Prostate gland (tissue), 2 donors: Measurements from ENCODE around the gene FGB. TPM values are rescaled to one million over a fixed set of nuclear protein-coding genes. Genes with fewer than 3 reads are reported as not detected.

ENCODE experiments used
- DNase-seq: peaks from one replicate; pipeline ENCODE4 v3.0.0-alpha.2; 2019; ENCODE audit warnings: low spot score
- H3K27ac ChIP-seq, 2 donors: fragments of 200-600 bp; sonication (generic); 2 replicates each; pipeline ENCODE4 v1.5.1; 2017 to 2019
- H3K27me3 ChIP-seq: fragments of 200-600 bp; sonication (generic); replicated peaks from 2 replicates; pipeline ENCODE4 v1.5.1; 2019; ENCODE audit not compliant: insufficient read depth
- H3K36me3 ChIP-seq, 2 donors: fragments of 200-600 bp; sonication (generic); 1 replicate in 1 of 2; 2 replicates in 1 of 2; pipeline versions ENCODE4 v1.5.1 to v1.8.1; 2017 to 2019
- H3K4me1 ChIP-seq: fragments of 200-600 bp; sonication (generic); replicated peaks from 2 replicates; pipeline ENCODE4 v1.5.1; 2019
- H3K4me3 ChIP-seq, 2 donors: fragments of 200-600 bp; sonication (generic); 2 replicates each; pipeline ENCODE4 v1.5.1; 2017 to 2019
- H3K9me3 ChIP-seq: fragments of 200-600 bp; sonication (generic); 2 replicates; pipeline ENCODE4 v1.5.1; 2017
- CTCF ChIP-seq, 4 experiments: fragments of 200-600 bp in 2 of 4; fragments of 450-650 bp in 2 of 4; sonication (generic) in 2 of 4; IDR thresholded peaks; 1 replicate in 3 of 4; 2 replicates in 1 of 4; pipeline ENCODE4 v1.5.1; 2016 to 2019; ENCODE audit warnings: antibody characterized with exemption in 4 of 4, mild to moderate bottlenecking in 2 of 4, moderate library complexity in 2 of 4
- POLR2A ChIP-seq: fragments of 450-650 bp; IDR thresholded peaks from one replicate; pipeline ENCODE4 v1.6.1; 2016; ENCODE audit warnings: antibody characterized with exemption, mild to moderate bottlenecking
- POLR2AphosphoS5 ChIP-seq: sonication (generic); formaldehyde crosslinking; IDR thresholded peaks from one replicate; pipeline ENCODE4 v1.6.1; 2017; ENCODE audit warnings: antibody characterized with exemption
- WGBS: methylation state at CpG from one replicate; pipeline ENCODE4 v1.1.5; 2018; 5-methylcytosine and 5-hydroxymethylcytosine counted together
- intact Hi-C: fragments of 100-400 bp; cut with DNase I; formaldehyde crosslinking; loops from one replicate; pipeline ENCODE4 v1.14.2; 2022
- total RNA-seq, 2 donors: library from RNA; depleted of rRNA; stranded (reverse); fragments of >200 nt; gene quantifications; one replicate each; pipeline ENCODE4 v1.1.0, GENCODE V29; 2016

Gene FGB
- total RNA-seq, 2 donors from 2014 or later = not detected

- WGBS = 87% methylated on average over 4 of the region's 4 CpGs
- intact Hi-C loops = no loop called here
- Histone ChIP-seq H3K36me3 (peaks cover 5 to 15% of the 10 kb centered on the region in 2 donors), H3K4me3 (no peak overlapping the region), H3K27ac (no peak overlapping the region), H3K4me1 (no peaks in the 10 kb centered on the region), H3K9me3 (no peaks in the 10 kb centered on the region), H3K27me3 (no peaks in the 10 kb centered on the region)
- no peak for TF ChIP-seq POLR2A
- no peak for TF ChIP-seq POLR2AphosphoS5
- TF ChIP-seq CTCF (IDR thresholded peaks at IDR 0.05) = no peak
- DNase-seq = no peak
These were observed 20.4 kb upstream of the FGB start for GRCh38 chr4:154542271-154542879.

GRCh38 chr4:154545689-154546088 is 17.1 kb upstream of the FGB start:
- TF ChIP-seq POLR2A = no peak
- no peak for TF ChIP-seq CTCF (IDR thresholded peaks at IDR 0.05)
- no peak for TF ChIP-seq POLR2AphosphoS5
- 88% methylated on average over 4 of the region's 4 CpGs for WGBS
- Histone ChIP-seq H3K36me3 (peaks cover 5 to 15% of the 10 kb centered on the region in 2 donors), H3K27ac (no peak overlapping the region), H3K9me3 (no peaks in the 10 kb centered on the region), H3K4me1 (peaks cover 3% of the 10 kb centered on the region), H3K4me3 (no peak overlapping the region), H3K27me3 (no peaks in the 10 kb centered on the region)
- no peak for DNase-seq
- intact Hi-C loops = no loop called here

GRCh38 chr4:154549894-154550790 is 12.7 kb upstream of the FGB start, which contains the start of gene PLRG1:
Gene PLRG1 (minus strand): TSS chr4:154550400. CDS start chr4:154550308, 92 bp downstream.
- under 1% methylated on average over 51 of the region's 51 CpGs for WGBS
- Histone ChIP-seq H3K36me3 (peaks cover 0 to 5% of the 10 kb centered on the region in 2 donors), H3K9me3 (no peaks in the 10 kb centered on the region), H3K4me3 (peak within 1 kb of the TSS; percentile 47 to 59), H3K27me3 (no peaks in the 10 kb centered on the region), H3K27ac (peak within 1 kb of the TSS; percentile 55 to 63), H3K4me1 (peaks cover 3% of the 10 kb centered on the region)
- TF ChIP-seq CTCF (IDR thresholded peaks at IDR 0.05) = peak in 3 of 4 experiments; percentile 26 to 74 (median 62)
- TF ChIP-seq POLR2AphosphoS5 = peak; percentile 96
- peak; percentile 62 for TF ChIP-seq POLR2A
- DNase-seq = peak; percentile 93
- intact Hi-C loops = loop anchor here (5.0 to 10.0 kb wide), 2 partner anchors 72 to 225 kb away; no protein-coding TSS in a partner anchor

GRCh38 chr4:154551872-154552686 is 10.7 kb upstream of the FGB start:
- no peak for TF ChIP-seq POLR2A
- peak; percentile 38 for TF ChIP-seq POLR2AphosphoS5
- TF ChIP-seq CTCF (IDR thresholded peaks at IDR 0.05) = peak; percentile 39 to 75 (median 64)
- Histone ChIP-seq H3K27me3 (no peaks in the 10 kb centered on the region), H3K27ac (no peak overlapping the region), H3K9me3 (no peaks in the 10 kb centered on the region), H3K36me3 (no peaks in the 10 kb centered on the region), H3K4me3 (no peak overlapping the region), H3K4me1 (peaks cover 3% of the 10 kb centered on the region)
- DNase-seq = peak; percentile 58
- intact Hi-C loops = loop anchor here (5.0 to 10.0 kb wide), 2 partner anchors 70 to 223 kb away; no protein-coding TSS in a partner anchor
- 21% methylated on average over 6 of the region's 6 CpGs for WGBS
